GM18502 (cell line): Measurements from ENCODE around the gene NAPB.
A peak's percentile ranks its signal among the peaks of the same experiment; 100 is the strongest.
"Not testable (repeated sequence)": the region's sequence is repeated elsewhere in the genome, so short reads cannot be mapped to it uniquely, and the experiment has no call there.

Source experiments
- ATAC-seq: cut with Tn5 transposase; IDR thresholded peaks from one replicate; pipeline ENCODE4 v1.9.1; 2021; ENCODE audit warnings: mild to moderate bottlenecking; ENCODE audit not compliant: unreplicated experiment, poor library complexity

Gene NAPB

GRCh38 chr20:23420943-23421931, at the start of gene NAPB:
Gene NAPB, minus strand, starts transcription at chr20:23421488. Its CDS starts 86 bp downstream, at chr20:23421402.
- peak; percentile 98 for ATAC-seq

GRCh38 chr20:23466961-23467360, 45.7 kb upstream of the NAPB start:
- ATAC-seq = not testable (repeated sequence)

GRCh38 chr20:23461180-23461579, 39.9 kb upstream of the NAPB start:
- no peak for ATAC-seq

- no peak for ATAC-seq
Observed at GRCh38 chr20:23459461-23460150, 38.3 kb upstream of the NAPB start.

GRCh38 chr20:23456873-23457272, 35.6 kb upstream of the NAPB start:
- ATAC-seq = no peak

- no peak for ATAC-seq
Observed at GRCh38 chr20:23456409-23456808, 35.1 kb upstream of the NAPB start.

- ATAC-seq = no peak
Observed at GRCh38 chr20:23455639-23456038, 34.4 kb upstream of the NAPB start.

- ATAC-seq = no peak
Observed at GRCh38 chr20:23454816-23455215, 33.5 kb upstream of the NAPB start.

- no peak for ATAC-seq
Observed at GRCh38 chr20:23453549-23454543, 32.6 kb upstream of the NAPB start.

GRCh38 chr20:23452776-23453175, 31.5 kb upstream of the NAPB start, which contains the start of gene CST11:
Gene CST11, minus strand, starts transcription at chr20:23452876. Its CDS starts 65 bp downstream, at chr20:23452811.
- ATAC-seq = no peak

- ATAC-seq = no peak
Observed at GRCh38 chr20:23451956-23452487, 30.7 kb upstream of the NAPB start.

- ATAC-seq = no peak
Observed at GRCh38 chr20:23450877-23451276, 29.6 kb upstream of the NAPB start.

- ATAC-seq = no peak
Observed at GRCh38 chr20:23449421-23449820, 28.1 kb upstream of the NAPB start.

GRCh38 chr20:23448167-23448566, 26.9 kb upstream of the NAPB start:
- ATAC-seq = no peak

GRCh38 chr20:23446505-23446904, 25.2 kb upstream of the NAPB start:
- peak; percentile 63 for ATAC-seq

GRCh38 chr20:23445596-23446217, 24.4 kb upstream of the NAPB start:
- no peak for ATAC-seq

GRCh38 chr20:23444859-23445258, 23.6 kb upstream of the NAPB start:
- no peak for ATAC-seq

- no peak for ATAC-seq
Observed at GRCh38 chr20:23442436-23442835, 21.1 kb upstream of the NAPB start.

GRCh38 chr20:23441850-23442313, 20.6 kb upstream of the NAPB start:
- peak; percentile 73 for ATAC-seq
